AG04450 (cell line): ENCODE measurements around the gene PRCP. TPM values are rescaled to one million over a fixed set of nuclear protein-coding genes. Genes with fewer than 3 reads are reported as not detected.

Experiments
- CTCF ChIA-PET: fragments of 300-600, 350-600 bp; formaldehyde crosslinking; extraction: SDS; loops from one replicate; lab custom pipeline; 2022; ENCODE audit warnings: antibody characterized with exemption, inconsistent platforms; lab: Charles Lee
- POLR2A ChIA-PET: fragments of 350-600 bp; formaldehyde crosslinking; extraction: SDS; loops from one replicate; lab custom pipeline; 2021; ENCODE audit warnings: antibody characterized with exemption, inconsistent platforms; lab: Yijun Ruan, JAX
- DNase-seq: peaks from one replicate; pipeline ENCODE4 v3.0.0-alpha.2; 2011; ENCODE audit warnings: low read depth, low spot score
- H3K27ac ChIP-seq: one replicate; pipeline ENCODE4 v1.5.1; 2012; ENCODE audit warnings: low read depth, low read length, control low read depth
- H3K27me3 ChIP-seq: one replicate; pipeline ENCODE4 v1.6.0; 2012; ENCODE audit warnings: low read length; ENCODE audit not compliant: control insufficient read depth, insufficient read depth
- H3K4me3 ChIP-seq: 2 replicates; pipeline ENCODE4 v1.5.1; 2011; ENCODE audit warnings: mild to moderate bottlenecking, low read depth, low read length, control low read depth
- H3K9me3 ChIP-seq: 2 replicates; pipeline ENCODE4 v1.5.1; 2012; ENCODE audit warnings: low read length; ENCODE audit not compliant: control insufficient read depth, insufficient read depth
- polyA plus RNA-seq: library from polyadenylated mRNA; depleted of rRNA; stranded (reverse); fragments of >200 nt; gene quantifications from 2 replicates; pipeline ENCODE4 v1.2.3, GENCODE V29; 2011; rRNA removed
- TF ChIP-seq, protein P1 (sequence below): IDR thresholded peaks from 2 replicates; pipeline ENCODE4 v1.5.1; 2011; ENCODE audit warnings: low read depth, low read length, control low read depth, inconsistent platforms

PRCP gene
- polyA plus RNA-seq, 1 experiment, result 157 TPM

- Histone ChIP-seq H3K9me3 (no peaks in the 10 kb centered on the region), H3K27me3 (no peaks in the 10 kb centered on the region), H3K4me3 (0 out of 2 replicates have a peak overlapping the region, but pooled peaks have one; percentile 5), H3K27ac (no peak overlapping the region)
- TF ChIP-seq, protein P1, sequence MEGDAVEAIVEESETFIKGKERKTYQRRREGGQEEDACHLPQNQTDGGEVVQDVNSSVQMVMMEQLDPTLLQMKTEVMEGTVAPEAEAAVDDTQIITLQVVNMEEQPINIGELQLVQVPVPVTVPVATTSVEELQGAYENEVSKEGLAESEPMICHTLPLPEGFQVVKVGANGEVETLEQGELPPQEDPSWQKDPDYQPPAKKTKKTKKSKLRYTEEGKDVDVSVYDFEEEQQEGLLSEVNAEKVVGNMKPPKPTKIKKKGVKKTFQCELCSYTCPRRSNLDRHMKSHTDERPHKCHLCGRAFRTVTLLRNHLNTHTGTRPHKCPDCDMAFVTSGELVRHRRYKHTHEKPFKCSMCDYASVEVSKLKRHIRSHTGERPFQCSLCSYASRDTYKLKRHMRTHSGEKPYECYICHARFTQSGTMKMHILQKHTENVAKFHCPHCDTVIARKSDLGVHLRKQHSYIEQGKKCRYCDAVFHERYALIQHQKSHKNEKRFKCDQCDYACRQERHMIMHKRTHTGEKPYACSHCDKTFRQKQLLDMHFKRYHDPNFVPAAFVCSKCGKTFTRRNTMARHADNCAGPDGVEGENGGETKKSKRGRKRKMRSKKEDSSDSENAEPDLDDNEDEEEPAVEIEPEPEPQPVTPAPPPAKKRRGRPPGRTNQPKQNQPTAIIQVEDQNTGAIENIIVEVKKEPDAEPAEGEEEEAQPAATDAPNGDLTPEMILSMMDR, result peak; percentile 92
- ChIA-PET CTCF (interaction anchor here (0.6 to 4.0 kb wide), 56 partner anchors 9 to 1788 kb away, joined by 3 to 26 read pairs (median 4); partner anchors contain the start of genes DDIAS, FAM181B and PRCP), POLR2A (no interaction called here)
- DNase-seq, result peak; percentile 8
These were observed 124.4 kb downstream of the PRCP start for GRCh38 chr11:82775736-82776346.

GRCh38 chr11:82775218-82775617 lies 125.0 kb downstream of the PRCP start:
- TF ChIP-seq, protein P1, result no peak
- Histone ChIP-seq H3K27ac (no peak overlapping the region), H3K27me3 (no peaks in the 10 kb centered on the region), H3K9me3 (no peaks in the 10 kb centered on the region), H3K4me3 (no peak overlapping the region)
- no peak for DNase-seq
- ChIA-PET CTCF (interaction anchor here (0.8 to 4.0 kb wide), 37 partner anchors 8 to 1789 kb away, joined by 3 to 26 read pairs (median 7); partner anchors contain the start of genes DDIAS, FAM181B and PRCP), POLR2A (no interaction called here)

Other genes starting within 250 kb of the PRCP start
- not detected in 2 replicates for gene FAM181B, start 166.6 kb downstream of the PRCP start, polyA plus RNA-seq
- 1.5 and 2.9 TPM in 2 replicates for gene DDIAS, start 1.3 kb upstream of the PRCP start, polyA plus RNA-seq
- gene RAB30, start 171.5 kb upstream of the PRCP start, polyA plus RNA-seq, result 9.3 and 11.8 TPM in 2 replicates